WERI-Rb-1 (cell line): ENCODE data around the gene GATB.

Experiments
- DNase-seq: peaks from one replicate; pipeline ENCODE4 v3.0.0-alpha.2; 2020
- H3K27ac ChIP-seq: fragments of 250-450 bp; sonication (Bioruptor Pico); 2 replicates; pipeline ENCODE4 v1.5.1; 2020; ENCODE audit warnings: mild to moderate bottlenecking, moderate library complexity
- H3K27me3 ChIP-seq: fragments of 250-450 bp; sonication (Bioruptor Pico); 2 replicates; pipeline ENCODE4 v1.5.1; 2021; ENCODE audit warnings: mild to moderate bottlenecking, low read depth, moderate library complexity; ENCODE audit not compliant: insufficient read depth, severe bottlenecking
- H3K36me3 ChIP-seq: fragments of 250-450 bp; sonication (Bioruptor Pico); 2 replicates; pipeline ENCODE4 v1.5.1; 2020; ENCODE audit warnings: mild to moderate bottlenecking, moderate library complexity
- H3K4me3 ChIP-seq: 2 replicates; pipeline ENCODE4 v1.5.1; 2011; ENCODE audit warnings: low read depth, mild to moderate bottlenecking, control low read depth, low read length
- H3K9me3 ChIP-seq: fragments of 250-450 bp; sonication (Bioruptor Pico); 2 replicates; pipeline ENCODE4 v1.5.1; 2021; ENCODE audit warnings: mild to moderate bottlenecking, moderate library complexity; ENCODE audit not compliant: severe bottlenecking
- TF ChIP-seq, protein P1 (sequence below): IDR thresholded peaks from 2 replicates; pipeline ENCODE4 v1.5.1; 2011; ENCODE audit warnings: low read depth, mild to moderate bottlenecking, control low read depth, inconsistent platforms, low read length

The GATB gene

DNA sequence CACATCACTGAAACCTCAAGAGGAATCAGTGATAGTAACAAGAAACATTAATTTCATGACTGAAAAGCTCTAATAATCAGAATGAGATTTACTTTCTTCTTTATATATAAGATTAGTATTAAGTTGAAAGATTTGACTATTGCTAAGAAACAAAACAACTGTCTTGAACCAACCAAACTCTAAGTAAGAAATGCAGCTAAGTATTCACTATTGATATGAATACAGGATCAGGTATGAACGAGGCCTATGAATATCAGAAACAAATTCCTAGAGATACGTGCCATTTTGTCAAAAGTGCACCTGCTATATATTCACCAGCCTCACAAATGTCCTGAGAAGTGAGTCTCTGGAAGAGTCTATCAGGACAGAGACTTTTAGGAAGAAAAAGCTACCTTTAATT is 32.1 kb downstream of the GATB start:
- H3K27ac ChIP-seq: no peak overlapping the region
- no peaks in the 10 kb centered on the region for H3K9me3 ChIP-seq
- H3K36me3 ChIP-seq: no peaks in the 10 kb centered on the region
- TF ChIP-seq, protein P1, sequence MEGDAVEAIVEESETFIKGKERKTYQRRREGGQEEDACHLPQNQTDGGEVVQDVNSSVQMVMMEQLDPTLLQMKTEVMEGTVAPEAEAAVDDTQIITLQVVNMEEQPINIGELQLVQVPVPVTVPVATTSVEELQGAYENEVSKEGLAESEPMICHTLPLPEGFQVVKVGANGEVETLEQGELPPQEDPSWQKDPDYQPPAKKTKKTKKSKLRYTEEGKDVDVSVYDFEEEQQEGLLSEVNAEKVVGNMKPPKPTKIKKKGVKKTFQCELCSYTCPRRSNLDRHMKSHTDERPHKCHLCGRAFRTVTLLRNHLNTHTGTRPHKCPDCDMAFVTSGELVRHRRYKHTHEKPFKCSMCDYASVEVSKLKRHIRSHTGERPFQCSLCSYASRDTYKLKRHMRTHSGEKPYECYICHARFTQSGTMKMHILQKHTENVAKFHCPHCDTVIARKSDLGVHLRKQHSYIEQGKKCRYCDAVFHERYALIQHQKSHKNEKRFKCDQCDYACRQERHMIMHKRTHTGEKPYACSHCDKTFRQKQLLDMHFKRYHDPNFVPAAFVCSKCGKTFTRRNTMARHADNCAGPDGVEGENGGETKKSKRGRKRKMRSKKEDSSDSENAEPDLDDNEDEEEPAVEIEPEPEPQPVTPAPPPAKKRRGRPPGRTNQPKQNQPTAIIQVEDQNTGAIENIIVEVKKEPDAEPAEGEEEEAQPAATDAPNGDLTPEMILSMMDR: no peak
- H3K27me3 ChIP-seq: no peaks in the 10 kb centered on the region
- DNase-seq: no peak
- H3K4me3 ChIP-seq: no peak overlapping the region

GRCh38 chr4:151728006-151728405 is 32.8 kb downstream of the GATB start:
- Histone ChIP-seq H3K36me3 (no peaks in the 10 kb centered on the region), H3K27me3 (no peaks in the 10 kb centered on the region), H3K27ac (no peak overlapping the region), H3K4me3 (no peak overlapping the region), H3K9me3 (no peaks in the 10 kb centered on the region)
- TF ChIP-seq, protein P1: no peak
- DNase-seq: no peak

DNA sequence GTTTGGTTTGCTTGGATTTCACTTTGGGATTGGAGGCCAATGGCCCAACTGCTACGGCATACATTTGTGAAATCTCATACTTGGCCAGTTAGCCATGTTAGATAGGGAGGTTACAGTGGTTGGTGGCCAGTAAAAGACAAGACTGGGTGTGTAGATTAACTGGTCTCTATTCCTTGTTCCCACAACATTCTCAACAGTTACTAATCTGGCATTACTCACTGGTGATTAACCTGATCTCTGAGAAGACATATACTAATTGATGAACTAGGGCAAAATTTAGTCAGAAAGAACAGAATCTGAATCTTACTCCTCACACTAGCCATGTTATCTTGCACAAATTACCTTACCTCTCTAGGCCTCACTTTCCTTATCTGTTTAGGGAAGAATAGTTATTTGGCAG is 33.4 kb downstream of the GATB start:
- DNase-seq: no peak
- no peak overlapping the region for H3K27ac ChIP-seq
- H3K27me3 ChIP-seq: no peaks in the 10 kb centered on the region
- TF ChIP-seq, protein P1: no peak
- no peaks in the 10 kb centered on the region for H3K9me3 ChIP-seq
- no peak overlapping the region for H3K4me3 ChIP-seq
- no peaks in the 10 kb centered on the region for H3K36me3 ChIP-seq

DNA sequence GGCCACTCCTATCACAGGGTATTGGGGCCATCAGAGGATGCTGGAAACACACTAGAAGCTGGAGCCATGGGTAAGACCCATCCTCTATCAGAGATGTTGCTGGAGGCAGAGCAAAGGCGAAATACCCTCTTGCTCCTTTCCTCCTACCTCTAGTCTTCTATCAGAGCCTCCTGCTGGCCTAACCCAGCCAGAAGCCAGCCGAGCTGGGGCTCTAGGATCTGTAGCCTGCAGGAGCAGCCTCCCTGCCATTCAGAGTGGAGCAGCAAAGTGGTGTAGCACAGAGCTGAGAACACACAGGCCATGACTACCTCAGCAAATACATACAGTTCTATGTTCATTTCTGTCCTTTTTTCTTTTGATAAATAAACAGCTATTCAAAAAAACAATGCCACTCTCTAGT is 35.7 kb downstream of the GATB start:
- TF ChIP-seq, protein P1: no peak
- H3K27me3 ChIP-seq: no peaks in the 10 kb centered on the region
- no peak overlapping the region for H3K4me3 ChIP-seq
- no peaks in the 10 kb centered on the region for H3K9me3 ChIP-seq
- DNase-seq: no peak
- no peaks in the 10 kb centered on the region for H3K36me3 ChIP-seq
- no peak overlapping the region for H3K27ac ChIP-seq

DNA sequence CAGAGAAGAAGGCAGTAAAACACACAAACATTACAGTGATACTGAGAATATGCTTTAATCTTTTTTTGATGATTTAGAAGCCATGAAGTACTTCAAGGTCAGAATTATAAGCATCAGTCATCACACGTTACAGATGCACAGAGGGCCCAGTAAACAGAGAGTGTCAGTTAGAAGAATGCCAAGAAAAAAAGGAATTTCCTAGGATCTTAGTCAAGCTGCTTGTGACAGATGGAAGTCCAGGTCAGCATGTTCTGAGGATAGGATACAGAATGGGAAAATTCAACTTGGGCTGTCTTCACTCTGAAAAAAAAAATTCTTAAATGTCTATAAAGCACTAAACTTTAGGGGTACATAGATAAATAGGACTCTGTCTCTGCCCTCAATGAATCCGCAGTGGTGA is 38.9 kb downstream of the GATB start:
- DNase-seq: no peak
- TF ChIP-seq, protein P1: no peak
- no peak overlapping the region for H3K4me3 ChIP-seq
- H3K27ac ChIP-seq: no peak overlapping the region
- H3K36me3 ChIP-seq: 0 out of 2 replicates have a peak, but pooled peaks cover 2% of the 10 kb centered on the region
- H3K27me3 ChIP-seq: no peaks in the 10 kb centered on the region
- H3K9me3 ChIP-seq: no peaks in the 10 kb centered on the region

GRCh38 chr4:151721466-151721865 is 39.3 kb downstream of the GATB start:
- Histone ChIP-seq H3K4me3 (no peak overlapping the region), H3K27ac (no peak overlapping the region), H3K36me3 (0 out of 2 replicates have a peak, but pooled peaks cover 2% of the 10 kb centered on the region), H3K9me3 (no peaks in the 10 kb centered on the region), H3K27me3 (no peaks in the 10 kb centered on the region)
- DNase-seq: no peak
- TF ChIP-seq, protein P1: no peak
